Pancreas (tissue), 10 donors: ENCODE measurements around the gene ABCG4. TPM values are rescaled to one million over a fixed set of nuclear protein-coding genes. Genes with fewer than 3 reads are reported as not detected.
A peak's percentile ranks its signal among the peaks of the same experiment; 100 is the strongest.

Source experiments
- ATAC-seq, 4 donors: fragments of 200-7000 bp; cut with Tn5 transposase; one replicate each; pipeline versions ENCODE4 v1.8.0 to v1.9.1; 2020; ENCODE audit warnings: mild to moderate bottlenecking in 4 of 4, moderate library complexity in 4 of 4
- DNase-seq, 6 donors: peaks; one replicate each; pipeline ENCODE4 v3.0.0-alpha.2; 2020
- FAIRE-seq: peaks from 2 replicates; lab custom pipeline; 2012; peaks lifted over from hg19 to GRCh38; lab: Jason Lieb, UNC
- H3K27ac ChIP-seq, 4 donors: fragments of 200-600 bp; sonication (generic); 1 replicate in 3 of 4; 2 replicates in 1 of 4; pipeline versions ENCODE4 v1.5.0 to v1.8.0; 2020
- H3K27me3 ChIP-seq, 4 donors: fragments of 200-600 bp; one replicate each; pipeline ENCODE4 v1.8.0; 2021
- H3K36me3 ChIP-seq, 3 donors: fragments of 200-600 bp; sonication (generic) in 1 of 3; one replicate each; pipeline versions ENCODE4 v1.5.0 to v1.8.0; 2020 to 2021
- H3K4me1 ChIP-seq, 3 donors: fragments of 200-600 bp; one replicate each; pipeline ENCODE4 v1.8.0; 2021
- H3K4me3 ChIP-seq, 4 donors: fragments of 200-600 bp; sonication (generic) in 2 of 4; one replicate each; pipeline versions ENCODE4 v1.5.0 to v1.8.0; 2020 to 2021
- H3K9me3 ChIP-seq, 4 donors: fragments of 200-600 bp; one replicate each; pipeline ENCODE4 v1.8.0; 2021
- WGBS, 2 donors: extraction: QIAGEN DNeasy Blood & Tissue Kit; methylation state at CpG; one replicate each; pipeline ENCODE4 v1.1.7; 2013; 5-methylcytosine and 5-hydroxymethylcytosine counted together
- intact Hi-C, 3 donors: fragments of 100-400 bp; cut with DNase I; formaldehyde crosslinking; loops; one replicate each; pipeline versions ENCODE4 v1.11.1 to v1.14.2; 2022
- polyA plus RNA-seq, 2 donors: library from polyadenylated mRNA; stranded (reverse); fragments of 200-250 nt; gene quantifications; one replicate each; pipeline ENCODE4 v1.2.3, GENCODE V29; 2013
- total RNA-seq, 6 donors: library from RNA; stranded (reverse); fragmentation: NEBNext Ultra II Directional in 4 of 6; extraction: Animal tissue kit (Norgen Biotek cat#: 25700) in 4 of 6; gene quantifications; one replicate each; pipeline versions ENCODE4 v1.2.1 to v1.2.4, GENCODE V29; 2021 to 2023
- TF ChIP-seq, protein P1 (sequence below), 4 donors: fragments of 200-600 bp; sonication (generic) in 3 of 4; IDR thresholded peaks; one replicate each; pipeline versions ENCODE4 v1.5.0 to v1.8.0; 2021; ENCODE audit warnings: antibody characterized with exemption in 4 of 4
- donor health status: healthy with polysubstance abuse.
- donor health status: DM: no; HTN: no; CAD: no; lungs with moderate emphysema.
- donor health status: DM: no; HTN: no; CAD: no.
- donor health status: control.
- donor health status: control.
- donor health status: Bipolar disorder and iron deficiency.
- donor health status: DM: yes; HTN: yes; CAD: no.
- donor health status: DM: no; HTN: no; CAD: no.
- donor health status: DM: no; HTN: no; CAD: no.
- donor health status: DM: yes; HTN: yes; CAD: no.

The ABCG4 gene
- total and polyA plus RNA-seq, 8 donors = 0.11 to 0.21 TPM; not detected in 6

DNA sequence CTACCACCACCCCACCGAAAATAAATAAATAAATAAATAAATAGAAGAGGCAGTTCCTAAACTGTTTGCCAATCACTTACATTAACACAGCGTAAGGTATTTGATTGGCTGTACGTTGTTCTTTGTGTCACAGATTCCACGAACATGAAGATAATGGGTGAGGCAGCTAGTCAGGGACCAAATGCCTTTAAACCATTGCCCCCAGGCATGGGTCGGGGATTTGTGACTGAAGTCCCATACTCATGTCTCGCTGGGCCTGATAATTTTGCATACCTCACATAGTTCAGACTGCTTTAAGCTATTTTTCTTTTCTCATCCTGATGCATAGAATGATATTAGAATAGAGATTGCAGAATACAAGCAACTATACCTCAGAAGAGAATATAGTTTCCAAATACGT, 53.7 kb downstream of the ABCG4 start:
- no peak for DNase-seq
- no peak for FAIRE-seq
- Histone ChIP-seq H3K9me3 (no peaks in the 10 kb centered on the region), H3K4me1 (peaks cover 0 to 5% (median 2%) of the 10 kb centered on the region in 3 donors), H3K4me3 (no peak overlapping the region), H3K27me3 (no peaks in the 10 kb centered on the region), H3K36me3 (no peaks in the 10 kb centered on the region), H3K27ac (no peak overlapping the region)
- intact Hi-C loops = no loop called here
- WGBS, 2 donors = 79 to 81% methylated on average over 7 of the region's 7 CpGs
- TF ChIP-seq, protein P1, sequence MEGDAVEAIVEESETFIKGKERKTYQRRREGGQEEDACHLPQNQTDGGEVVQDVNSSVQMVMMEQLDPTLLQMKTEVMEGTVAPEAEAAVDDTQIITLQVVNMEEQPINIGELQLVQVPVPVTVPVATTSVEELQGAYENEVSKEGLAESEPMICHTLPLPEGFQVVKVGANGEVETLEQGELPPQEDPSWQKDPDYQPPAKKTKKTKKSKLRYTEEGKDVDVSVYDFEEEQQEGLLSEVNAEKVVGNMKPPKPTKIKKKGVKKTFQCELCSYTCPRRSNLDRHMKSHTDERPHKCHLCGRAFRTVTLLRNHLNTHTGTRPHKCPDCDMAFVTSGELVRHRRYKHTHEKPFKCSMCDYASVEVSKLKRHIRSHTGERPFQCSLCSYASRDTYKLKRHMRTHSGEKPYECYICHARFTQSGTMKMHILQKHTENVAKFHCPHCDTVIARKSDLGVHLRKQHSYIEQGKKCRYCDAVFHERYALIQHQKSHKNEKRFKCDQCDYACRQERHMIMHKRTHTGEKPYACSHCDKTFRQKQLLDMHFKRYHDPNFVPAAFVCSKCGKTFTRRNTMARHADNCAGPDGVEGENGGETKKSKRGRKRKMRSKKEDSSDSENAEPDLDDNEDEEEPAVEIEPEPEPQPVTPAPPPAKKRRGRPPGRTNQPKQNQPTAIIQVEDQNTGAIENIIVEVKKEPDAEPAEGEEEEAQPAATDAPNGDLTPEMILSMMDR (IDR thresholded peaks at IDR 0.05) = no peak
- ATAC-seq = no peak

DNA sequence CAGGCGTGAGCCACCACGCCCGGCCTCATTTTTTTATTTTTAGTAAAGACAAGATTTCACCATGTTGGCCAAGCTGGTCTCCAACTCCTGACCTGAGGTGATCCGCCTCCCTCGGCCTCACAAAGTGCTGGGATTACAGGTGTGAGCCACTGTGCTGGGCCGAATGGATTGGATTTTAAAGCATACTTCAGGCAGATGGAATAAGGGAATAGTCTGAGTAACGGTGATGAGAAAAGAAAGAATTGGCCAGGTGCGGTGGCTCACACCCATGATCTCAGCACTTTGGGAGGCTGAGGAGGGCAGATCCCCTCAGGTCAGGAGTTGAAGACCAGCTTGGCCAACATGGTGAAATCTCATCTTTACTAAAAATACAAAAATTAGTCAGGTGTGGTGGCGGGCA, 55.2 kb downstream of the ABCG4 start:
- WGBS, 2 donors = 87 to 90% methylated on average over 9 of the region's 9 CpGs
- Histone ChIP-seq H3K9me3 (no peaks in the 10 kb centered on the region), H3K4me1 (peaks cover 0 to 9% (median 4%) of the 10 kb centered on the region in 3 donors), H3K27ac (no peak overlapping the region), H3K36me3 (no peaks in the 10 kb centered on the region), H3K4me3 (no peak overlapping the region), H3K27me3 (no peaks in the 10 kb centered on the region)
- FAIRE-seq (no peak), DNase-seq (no peak), ATAC-seq (no peak)
- TF ChIP-seq, protein P1 (IDR thresholded peaks at IDR 0.05) = no peak
- intact Hi-C loops = no loop called here

DNA sequence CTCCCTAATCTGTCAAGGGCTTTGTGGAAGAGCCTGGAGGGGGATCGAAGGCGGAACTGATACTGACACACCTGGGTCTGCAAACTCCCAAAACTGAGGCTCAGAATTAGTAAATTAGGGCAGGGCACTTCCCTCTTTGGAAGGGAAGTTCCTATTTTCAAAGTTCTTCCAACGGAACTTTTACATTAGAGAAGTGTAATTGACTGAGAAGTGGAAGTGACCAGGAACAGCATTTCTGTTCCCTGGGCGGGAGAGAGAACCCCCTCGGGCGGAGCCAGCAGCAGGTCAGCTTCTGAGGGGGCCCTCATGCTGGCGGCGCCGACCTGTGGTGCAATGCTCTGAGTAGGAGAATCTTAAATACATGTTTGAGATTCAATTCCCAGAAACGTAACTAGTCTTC, 56.2 kb downstream of the ABCG4 start:
- no peak for FAIRE-seq

DNA sequence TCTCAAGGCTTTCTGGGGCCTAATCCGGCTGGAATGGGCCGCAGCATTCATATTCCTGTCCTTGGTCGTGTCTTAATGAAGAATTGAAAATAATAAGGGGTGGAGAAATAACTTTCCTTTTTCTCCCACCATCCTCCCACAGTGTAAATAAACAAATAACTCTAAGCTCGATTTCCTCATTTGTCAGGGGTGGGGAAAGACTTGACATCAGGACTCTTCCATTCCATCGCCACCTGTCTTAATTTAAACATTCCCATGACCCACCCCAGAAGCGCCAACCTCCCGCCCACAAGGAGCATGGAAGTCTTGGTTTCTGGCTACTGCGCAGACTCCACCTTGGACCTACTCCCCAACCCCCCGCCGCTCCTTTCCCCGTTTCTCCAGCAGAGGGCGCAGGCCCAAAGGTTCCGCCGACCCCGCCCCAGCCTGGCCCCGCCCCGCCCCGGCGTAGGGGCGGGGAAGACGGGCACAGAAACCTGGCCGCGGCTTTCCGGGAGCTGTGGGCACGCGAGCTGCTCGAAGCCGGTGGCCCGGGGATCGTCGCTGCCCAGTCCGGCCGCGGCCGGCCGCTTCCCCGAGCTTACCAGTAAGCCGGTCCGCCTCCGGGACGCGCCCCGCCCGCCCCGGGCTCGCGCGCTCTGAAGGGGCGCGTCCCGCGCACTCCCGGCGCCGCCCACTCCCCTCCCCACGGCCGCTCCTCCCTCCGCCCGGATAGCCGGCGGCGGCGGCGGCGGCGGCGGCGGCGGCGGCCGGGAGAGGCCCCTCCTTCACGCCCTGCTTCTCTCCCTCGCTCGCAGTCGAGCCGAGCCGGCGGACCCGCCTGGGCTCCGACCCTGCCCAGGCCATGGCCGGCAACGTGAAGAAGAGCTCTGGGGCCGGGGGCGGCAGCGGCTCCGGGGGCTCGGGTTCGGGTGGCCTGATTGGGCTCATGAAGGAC, 57.0 kb downstream of the ABCG4 start, which contains the start of gene CBL:
CBL (plus strand) TSS at position 766 of the 937 bp plus-strand sequence; CDS start at position 845, 79 bp downstream.
- intact Hi-C loops = no loop called here
- H3K27ac ChIP-seq = peak within 1 kb of the TSS; percentile 61 to 94 (median 84)
- FAIRE-seq = no peak
- TF ChIP-seq, protein P1 (IDR thresholded peaks at IDR 0.05) = peak; percentile 90 to 97 (median 92)
- H3K4me3 ChIP-seq = peak within 1 kb of the TSS; percentile 48 to 99 (median 88)
- no peaks in the 10 kb centered on the region for H3K9me3 ChIP-seq
- H3K4me1 ChIP-seq = peaks cover 0 to 9% (median 4%) of the 10 kb centered on the region in 3 donors
- DNase-seq = peak; percentile 90 to 99 (median 96)
- no peaks in the 10 kb centered on the region for H3K36me3 ChIP-seq
- peak; percentile 96 to 98 (median 96) for ATAC-seq
- no peaks in the 10 kb centered on the region for H3K27me3 ChIP-seq
- 0 to 1% methylated on average over 48 to 88 of the region's 88 CpGs for WGBS, 2 donors

More for the DNA sequence above, 56.2 kb downstream of the ABCG4 start:
- peak overlapping the region in 2 of 4 donors; percentile 90 to 94 for H3K27ac ChIP-seq
- TF ChIP-seq, protein P1 (IDR thresholded peaks at IDR 0.05) = no peak
- ATAC-seq = no peak
- peaks cover 0 to 9% (median 4%) of the 10 kb centered on the region in 3 donors for H3K4me1 ChIP-seq
- intact Hi-C loops = no loop called here
- H3K36me3 ChIP-seq = no peaks in the 10 kb centered on the region
- no peaks in the 10 kb centered on the region for H3K27me3 ChIP-seq
- DNase-seq = no peak
- H3K4me3 ChIP-seq = peak overlapping the region in 2 of 4 donors; percentile 79 to 99
- 72 to 73% methylated on average over 10 of the region's 10 CpGs for WGBS, 2 donors
- no peaks in the 10 kb centered on the region for H3K9me3 ChIP-seq
